Activated T-cell treated with anti-CD3 and anti-CD28 coated beads for 48 hours (primary cell): ENCODE results near the gene FAM47E.

Experiments used
- DNase-seq: peaks from one replicate; pipeline ENCODE4 v3.0.0-alpha.2; 2020; ENCODE audit warnings: low read depth

The FAM47E gene

DNA sequence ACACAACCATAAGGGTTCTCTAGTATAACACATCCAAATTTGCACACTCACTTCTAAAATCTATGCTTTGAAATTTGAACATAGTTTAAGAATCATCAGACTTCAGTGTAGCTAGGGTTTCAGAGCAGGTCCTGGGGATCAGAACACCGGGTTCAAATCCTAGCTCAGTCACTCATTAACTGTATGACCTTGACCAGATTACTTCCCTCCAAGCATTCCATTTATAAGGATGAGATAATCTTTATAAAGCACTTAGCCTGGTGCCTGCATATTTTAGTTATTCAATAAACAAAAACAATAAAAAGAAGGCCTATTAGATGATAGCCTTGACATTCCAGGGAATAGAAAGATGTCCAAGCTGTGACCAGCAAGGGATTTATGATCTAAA lies 50.2 kb downstream of the FAM47E start:
- DNase-seq = no peak

DNA sequence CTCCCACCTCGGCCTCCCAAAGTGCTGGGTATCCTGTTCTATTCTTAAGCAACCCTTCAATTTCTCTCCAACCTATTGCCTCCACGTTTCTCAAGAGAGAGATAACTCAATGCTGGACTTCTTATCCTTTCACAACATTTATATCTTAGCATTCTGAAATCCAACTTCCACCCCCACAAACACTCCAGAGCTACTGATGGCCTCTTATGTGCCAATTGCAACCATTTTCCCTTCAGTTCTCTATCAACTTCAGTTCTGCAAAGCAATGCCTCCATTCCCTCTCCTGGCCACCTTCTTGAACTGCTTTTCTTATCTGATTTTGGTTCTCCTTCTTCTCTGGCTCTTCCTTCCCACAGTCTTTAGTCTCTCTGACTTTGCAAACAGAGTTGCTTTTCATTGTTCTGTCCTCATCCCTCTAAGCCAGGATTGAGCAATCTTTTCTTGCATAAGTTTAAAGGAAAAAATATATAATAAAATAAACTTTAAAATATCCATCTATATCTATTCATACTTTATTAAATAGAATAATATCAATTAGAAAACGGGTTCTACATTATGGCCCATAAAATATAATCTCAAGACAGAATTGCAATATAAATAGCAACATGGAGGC lies 51.4 kb downstream of the FAM47E start:
- no peak for DNase-seq

DNA sequence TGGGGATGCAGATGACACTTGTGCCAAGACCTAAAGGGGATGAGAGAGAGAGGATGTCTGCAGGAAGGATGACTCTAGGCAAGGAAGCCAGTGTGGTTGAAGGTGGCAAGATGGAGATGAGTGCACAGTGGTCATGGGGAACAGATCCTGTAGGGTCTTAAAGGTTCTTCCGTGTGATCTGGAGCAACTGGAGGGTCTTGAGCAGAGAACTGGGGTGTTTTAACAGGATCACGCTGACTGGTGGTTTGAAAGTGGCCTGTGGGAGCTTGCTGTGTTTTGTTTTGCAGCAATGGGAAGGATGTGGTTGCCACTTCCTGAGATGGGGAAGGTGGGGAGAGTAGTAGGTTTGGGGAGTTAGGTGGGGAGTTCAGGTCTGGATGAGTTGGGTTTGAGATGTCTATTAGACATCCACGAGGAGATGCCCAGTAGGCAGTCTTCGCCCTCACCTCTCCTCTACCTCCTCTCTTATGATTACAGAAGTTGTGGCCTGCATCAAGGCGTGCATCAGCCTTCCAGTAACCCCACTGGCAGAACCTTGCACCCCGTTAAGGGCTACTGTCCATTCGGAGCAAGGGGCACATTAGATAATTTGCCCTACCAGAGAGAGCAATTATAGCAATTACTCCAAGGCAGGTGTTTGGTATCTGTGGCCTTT lies 53.6 kb downstream of the FAM47E start:
- no peak for DNase-seq

DNA sequence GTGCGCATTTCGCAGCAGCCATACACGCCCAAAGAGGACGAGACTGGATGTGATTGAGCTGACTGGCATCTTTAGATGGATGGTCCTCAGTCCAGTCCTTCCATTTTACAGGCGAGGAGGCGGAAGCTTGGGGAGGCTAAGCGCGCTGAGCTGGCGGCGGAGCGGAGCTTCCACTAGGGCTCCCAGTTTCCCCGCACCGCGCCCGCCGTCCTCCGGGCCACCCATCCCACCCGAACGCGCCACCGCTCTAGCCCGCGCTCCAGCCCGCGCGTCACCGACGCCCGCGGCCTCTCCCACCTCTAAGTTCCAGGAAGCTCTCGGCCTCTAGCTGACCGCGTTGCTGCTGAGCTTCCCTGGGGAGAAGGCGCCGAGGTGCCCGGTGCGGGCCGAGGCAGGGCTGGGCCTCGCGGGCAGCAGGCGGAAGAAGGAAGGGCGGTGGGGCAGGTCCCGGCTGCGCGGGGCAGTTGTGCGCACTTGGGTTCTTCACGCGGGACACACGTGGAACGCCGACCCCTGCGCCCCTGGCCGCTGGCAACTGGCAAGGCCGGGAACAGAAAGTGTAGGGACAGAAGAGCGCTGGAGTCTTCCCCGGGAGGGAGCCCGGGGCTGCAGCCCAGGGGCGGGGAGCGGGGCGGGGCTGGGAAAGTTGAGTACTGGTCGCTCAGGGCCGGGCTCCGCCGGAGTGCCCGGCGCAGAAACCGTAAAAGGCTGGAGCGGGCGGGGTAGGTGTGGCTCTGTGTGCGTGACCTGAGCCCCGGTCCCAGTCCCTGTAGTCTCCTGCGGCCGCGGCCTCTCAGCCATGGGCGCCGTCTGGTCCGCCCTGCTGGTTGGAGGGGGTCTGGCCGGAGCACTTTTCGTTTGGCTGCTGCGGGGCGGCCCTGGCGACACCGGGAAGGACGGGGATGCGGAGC lies 54.7 kb downstream of the FAM47E start, which contains the start of gene STBD1:
TSS of gene STBD1 (plus strand) at position 763 of the 911 bp plus-strand sequence. CDS start at position 800, 37 bp downstream.
- no peak for DNase-seq

DNA sequence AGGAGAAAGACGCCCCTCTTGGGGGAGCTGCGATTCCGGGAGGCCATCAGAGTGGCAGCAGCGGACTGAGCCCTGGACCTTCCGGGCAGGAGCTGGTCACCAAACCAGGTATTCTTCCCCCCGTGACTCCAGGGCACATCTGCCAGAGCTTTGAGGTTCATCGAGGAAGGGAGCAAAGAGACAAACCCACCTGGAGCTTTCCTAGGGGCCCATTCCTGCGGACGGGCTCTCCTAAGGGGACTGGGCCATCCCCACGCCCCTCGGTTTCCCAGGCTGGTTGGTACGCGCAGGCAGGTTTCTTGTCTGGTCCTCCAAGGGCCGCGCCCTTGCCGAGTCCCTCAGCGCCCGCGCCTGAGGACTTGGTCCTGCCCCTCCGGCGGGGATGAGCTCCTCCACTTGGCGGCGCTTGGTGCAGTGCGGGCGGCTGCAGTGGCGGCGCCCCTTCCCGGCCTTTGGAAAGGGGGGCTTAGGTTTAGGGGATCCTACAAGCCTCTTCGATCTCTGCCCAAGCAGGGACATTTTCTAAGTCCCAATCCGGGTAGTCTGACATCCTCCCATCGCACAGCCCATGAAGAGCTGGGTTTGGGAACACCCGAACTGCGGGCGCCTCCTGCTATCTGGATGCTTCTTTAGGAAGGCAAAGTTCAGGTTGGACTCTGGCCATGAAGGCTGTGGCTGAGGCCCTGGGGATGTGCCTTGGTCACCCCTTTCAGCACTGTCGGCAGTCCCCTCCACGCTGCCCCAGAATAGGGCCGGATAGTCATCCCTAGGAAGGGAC lies 55.5 kb downstream of the FAM47E start:
- DNase-seq = no peak

DNA sequence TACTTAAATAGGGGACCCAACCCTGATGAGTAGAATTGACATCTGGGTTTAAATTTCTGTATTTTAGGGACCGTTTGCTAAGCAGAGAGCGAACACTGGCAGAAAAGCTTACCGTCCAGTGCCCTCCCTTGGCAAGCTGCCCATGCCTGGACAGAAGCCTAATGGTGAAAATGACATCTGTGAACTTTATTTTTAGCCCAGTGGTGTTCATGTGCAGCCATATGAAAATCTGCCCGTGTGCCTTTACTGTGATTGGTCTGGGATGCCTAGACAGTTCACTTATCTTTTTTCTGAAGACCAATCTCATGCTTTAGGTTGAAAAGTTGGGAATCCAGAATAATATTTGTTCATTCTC lies 56.1 kb downstream of the FAM47E start:
- no peak for DNase-seq

DNA sequence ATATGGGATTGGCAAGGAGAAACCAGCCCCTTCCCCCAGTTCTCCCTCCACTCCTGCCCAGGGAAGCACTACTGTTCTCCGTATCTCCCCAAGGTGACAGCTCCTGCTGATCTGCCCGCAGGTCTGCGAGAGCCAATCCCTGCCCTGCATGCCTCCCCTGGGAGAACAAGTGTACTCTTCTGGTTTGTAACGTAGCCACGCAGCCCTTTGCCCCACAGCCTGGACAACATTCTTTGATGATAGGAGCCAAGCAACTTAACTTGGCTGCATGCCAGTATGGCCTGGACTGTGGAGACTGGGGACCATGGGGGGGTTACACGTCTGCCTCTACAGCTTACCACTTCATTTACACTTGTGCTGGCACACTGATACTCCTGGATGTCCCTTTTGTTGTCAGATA lies 57.0 kb downstream of the FAM47E start:
- DNase-seq = no peak

DNA sequence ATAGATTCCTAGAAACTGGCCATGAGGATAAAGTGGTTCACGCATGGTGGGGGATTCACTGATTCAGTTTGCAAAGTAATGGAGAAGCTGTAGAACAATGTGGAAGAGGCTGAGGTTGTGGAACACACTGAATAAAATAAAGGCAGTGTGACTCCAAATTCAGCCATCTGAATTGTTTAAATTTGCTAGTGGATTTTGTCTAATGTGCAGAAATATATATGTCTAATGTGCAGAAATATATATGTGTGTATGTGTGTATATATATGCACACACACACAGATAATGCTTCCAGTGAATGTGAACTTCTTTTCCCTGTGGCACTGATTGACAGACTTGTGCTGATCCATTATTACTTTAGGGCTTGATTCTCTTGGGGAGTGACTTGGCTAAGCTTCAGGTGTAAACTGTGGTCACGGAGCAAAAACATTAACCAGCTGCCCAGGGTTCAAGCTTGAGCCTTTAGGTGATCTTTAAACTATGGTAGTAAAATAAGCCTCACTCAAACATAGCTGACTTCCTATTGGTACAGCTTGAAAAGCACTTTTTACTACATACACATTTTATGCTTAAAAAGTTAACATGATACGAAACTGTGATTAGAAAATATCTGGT lies 58.5 kb downstream of the FAM47E start:
- no peak for DNase-seq

DNA sequence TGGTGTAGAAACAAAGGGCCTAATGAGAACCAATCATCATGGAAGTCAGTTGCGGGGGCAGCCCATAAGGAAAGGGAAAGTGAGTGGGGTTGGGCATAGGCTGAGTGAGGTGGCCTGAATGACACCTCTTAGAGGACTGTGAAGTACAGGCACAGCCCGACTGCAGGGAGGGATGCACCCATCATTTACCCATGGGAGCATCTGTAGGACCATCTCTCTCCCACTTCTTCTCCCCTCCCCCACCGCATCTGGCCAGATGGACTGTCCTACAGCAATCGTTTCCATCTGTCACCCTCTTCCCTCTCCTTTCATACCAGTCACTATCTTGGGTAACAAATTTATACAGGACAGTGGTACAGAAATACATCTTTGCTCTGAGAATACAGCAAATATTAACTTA lies 59.2 kb downstream of the FAM47E start:
- DNase-seq = no peak

DNA sequence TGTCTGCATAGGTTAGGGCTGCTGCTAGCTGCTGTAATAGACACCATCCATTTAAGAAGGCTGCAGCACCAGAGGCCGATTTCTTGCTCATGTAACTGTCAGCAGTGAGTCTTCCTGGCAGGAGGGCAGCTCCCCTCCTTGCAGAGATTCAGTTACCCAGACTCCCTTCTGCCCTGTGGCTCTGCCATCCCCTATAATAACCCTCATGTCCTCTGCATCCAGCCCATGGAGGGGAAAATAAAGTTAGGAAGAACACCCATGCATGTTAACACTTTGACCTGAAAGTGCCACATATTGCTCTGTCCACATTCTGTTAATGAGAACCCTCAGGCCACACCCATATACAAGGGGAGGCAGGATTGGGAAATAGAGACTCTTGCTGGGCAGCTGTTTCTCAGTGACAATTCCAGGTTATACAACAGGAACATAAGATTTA lies 60.4 kb downstream of the FAM47E start:
- no peak for DNase-seq

DNA sequence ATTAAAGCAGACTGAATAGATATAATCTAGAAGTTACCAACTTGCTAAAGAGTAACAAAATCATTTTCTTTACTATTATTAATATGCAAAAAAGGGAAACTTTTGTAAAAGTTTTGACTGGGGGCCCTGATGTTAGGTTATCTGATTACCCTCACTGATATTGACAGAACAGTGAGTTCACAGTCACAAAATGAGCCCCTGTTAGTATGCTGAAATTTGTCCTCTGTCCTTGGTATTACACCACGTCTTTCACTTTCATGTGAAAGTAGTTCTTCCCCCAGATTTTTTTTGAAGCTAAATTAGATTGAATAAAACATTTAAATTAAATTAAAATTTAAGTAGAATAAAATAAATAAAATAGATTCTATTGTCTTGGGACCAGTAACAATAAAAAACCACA lies 60.9 kb downstream of the FAM47E start:
- DNase-seq = no peak

DNA sequence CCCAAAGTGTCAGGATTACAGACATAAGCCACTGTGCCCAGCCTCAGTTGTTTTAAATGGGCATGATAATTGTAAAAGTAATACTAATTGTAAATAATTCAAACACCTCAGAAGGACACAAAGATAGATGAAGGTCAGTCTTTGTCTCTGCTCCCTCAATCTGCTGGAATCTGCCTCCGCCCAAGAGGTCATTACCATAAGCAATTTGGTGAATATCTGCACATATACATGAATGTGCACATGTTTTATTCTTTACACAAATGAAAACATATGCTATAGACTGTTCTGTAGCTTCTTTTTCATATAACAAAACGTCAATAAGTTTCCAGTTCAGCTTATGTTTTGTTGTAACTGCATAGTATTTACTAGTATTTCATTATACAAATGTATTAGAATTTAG lies 62.0 kb downstream of the FAM47E start:
- no peak for DNase-seq

DNA sequence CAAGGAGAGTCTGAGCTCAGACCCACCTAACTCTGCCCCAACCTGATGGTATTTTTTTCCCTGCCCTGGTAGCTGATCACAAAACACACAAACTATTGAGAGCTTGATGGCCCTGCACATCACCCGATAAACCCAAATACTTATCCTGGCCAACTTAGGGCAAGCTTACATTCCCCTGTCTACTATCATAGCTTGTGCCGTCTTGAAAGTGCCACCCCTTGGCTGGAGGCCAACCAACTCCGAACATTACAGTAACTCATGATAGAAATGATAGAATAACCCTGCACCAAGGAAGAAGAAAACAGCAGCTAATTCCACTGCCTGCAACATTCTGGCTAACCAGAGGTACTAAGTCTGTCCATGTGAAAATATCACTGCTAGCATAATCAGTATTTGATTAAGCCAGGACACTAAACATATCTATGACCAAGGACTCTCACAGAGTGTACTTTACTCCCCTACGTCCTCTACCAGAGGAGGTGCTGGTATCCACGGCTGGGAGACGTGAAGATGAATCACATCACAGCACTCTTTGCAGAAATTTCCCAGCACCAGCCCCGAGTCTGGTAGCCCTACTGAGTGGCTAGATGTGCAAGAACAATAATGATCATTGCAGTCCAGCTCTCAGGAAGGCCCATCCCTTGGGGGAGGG lies 63.9 kb downstream of the FAM47E start:
- DNase-seq = no peak

DNA sequence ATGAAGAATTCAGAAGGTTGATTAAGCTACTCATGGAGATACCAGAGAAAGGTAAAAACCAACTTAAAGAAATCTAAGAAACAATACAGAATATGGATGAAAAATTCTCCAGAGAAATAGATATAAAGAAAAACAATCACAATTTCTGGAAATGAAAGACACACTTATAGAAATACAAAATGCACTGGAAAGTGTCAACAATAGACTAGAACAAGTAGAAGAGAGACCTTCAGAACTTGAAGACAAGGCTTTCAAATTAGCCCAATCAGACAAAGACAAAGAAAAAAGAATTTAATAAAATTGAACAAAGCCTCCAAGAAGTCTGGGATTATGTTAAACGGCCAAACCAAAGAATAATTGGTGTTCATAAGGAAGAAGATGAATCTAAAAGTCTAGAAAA lies 64.6 kb downstream of the FAM47E start:
- DNase-seq = no peak

DNA sequence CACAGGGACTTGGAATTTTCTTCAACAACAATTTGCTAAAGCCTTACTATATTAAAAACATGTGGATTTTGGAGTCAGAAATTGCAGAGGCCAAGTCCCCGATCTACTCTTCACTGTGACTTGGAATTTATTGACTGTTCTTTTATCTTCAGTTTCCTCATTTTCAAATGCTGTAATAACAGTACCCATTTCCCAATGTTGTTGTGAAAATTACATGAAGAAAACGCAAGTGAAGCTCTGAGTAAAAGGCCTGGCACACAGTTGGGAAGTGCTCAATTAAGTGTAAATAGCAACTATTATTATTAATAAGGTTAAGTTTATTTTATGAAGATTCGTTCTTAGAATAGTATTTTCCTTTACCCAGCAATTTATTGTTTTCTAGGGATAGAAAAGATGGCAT lies 70.7 kb downstream of the FAM47E start:
- no peak for DNase-seq

DNA sequence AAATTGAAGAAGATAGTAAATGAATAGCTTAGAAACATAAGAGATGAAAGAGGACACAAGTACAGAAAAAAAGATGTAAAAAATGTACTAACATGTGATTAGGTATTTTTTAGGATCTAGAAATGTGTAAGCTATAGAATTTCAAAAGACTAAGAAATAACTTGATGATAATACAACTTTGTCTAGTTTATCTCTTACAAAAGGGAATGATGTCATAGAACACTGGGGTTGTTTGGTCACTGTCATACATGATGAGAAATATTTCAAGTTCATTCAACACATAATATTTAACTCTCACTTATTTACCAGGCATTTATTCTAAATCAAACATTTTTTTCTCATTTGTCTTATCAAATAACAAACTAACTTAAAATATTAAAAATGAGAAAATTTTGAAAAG lies 73.6 kb downstream of the FAM47E start:
- DNase-seq = no peak

DNA sequence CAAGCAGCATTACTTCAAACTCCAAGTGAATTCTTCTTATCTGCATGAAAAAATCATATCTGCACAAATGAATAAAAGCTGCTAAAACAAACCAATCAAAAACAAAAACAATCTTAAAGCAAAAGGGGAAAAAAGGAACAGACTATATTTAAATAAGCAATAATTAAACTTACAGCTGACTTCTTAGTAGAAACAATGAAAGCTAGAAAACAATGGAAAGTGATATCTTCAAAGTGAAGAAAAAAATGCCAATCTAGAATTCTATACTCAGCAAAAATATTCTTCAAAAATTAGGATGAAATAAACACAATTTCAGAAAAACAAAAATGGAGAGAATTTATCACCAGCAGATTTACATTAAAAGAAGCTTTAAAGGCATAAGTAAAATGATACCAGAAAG lies 75.0 kb downstream of the FAM47E start:
- DNase-seq = no peak
